GM18858 (cell line): ENCODE measurements around the gene SLC25A21.

ENCODE experiments used
- ATAC-seq: cut with Tn5 transposase; IDR thresholded peaks from one replicate; pipeline ENCODE4 v1.9.1; 2021; ENCODE audit not compliant: unreplicated experiment

SLC25A21 gene

DNA sequence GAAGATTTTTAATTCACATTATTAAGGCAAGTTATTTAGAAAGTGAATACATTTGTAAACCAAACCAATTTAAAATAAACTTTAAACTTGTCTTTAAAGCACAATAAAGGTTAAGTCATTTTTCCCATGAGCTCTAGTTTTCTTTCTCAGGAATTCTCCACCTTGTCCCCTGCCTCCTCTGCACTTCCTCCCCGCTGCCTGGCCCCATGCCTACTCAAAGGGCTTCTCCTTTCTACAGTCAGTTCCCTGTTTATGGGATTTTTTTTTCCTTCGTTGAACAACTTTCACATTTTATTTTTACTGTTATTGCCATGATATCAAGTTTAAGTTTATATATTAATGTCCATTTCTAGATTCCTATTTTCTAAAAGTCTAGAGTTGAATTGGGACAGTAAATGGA, 223.0 kb downstream of the SLC25A21 start:
- ATAC-seq, result no peak

DNA sequence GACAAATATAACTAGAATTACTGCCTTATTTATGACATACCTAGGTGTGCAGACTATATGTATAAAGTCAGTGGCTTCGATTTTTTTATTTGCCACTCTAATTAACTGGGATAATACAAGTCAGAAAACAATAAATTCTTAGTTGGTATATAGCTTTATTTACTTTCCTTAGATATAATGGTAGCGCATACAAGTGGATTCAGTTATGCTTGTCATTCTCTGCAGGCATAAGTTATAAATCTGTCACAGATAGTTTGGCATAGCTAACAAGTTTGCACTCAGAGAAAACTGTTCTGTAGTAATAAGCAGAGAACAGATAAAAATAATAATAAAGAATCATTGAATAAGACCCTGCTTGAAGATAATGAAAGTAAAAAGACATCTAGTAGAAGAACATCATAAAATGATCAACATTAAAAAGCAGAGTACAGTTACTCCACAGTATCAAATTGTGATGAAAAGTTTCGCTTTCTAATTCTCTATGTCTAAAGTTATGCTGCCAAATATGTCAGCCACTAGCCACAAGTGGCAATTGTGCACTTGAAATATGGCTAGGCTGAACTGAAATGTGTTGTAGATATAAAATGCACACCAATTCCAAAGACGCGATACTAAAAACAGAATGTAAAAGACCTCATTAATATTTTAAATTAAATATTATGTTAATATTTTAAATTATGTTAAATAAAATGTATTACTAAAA, 224.1 kb downstream of the SLC25A21 start:
- no peak for ATAC-seq

DNA sequence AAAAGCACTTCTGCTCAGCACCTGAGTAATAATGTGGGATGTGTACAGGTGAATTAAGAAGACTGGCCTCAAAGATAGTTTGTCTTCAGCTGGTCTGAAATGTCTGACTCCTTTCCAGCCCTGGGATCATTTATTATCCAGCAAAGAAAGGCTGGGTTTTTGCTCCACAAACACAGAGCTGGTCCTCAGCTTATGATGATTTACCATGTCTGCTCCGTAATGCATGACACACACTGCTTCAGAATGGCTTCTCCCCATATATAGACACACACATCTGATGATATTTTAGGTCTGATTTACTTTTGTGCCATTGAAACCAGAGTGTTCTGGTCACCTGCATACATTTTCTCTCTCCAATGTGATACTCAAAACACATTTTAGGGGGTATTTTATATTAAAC, 225.0 kb downstream of the SLC25A21 start:
- no peak for ATAC-seq

DNA sequence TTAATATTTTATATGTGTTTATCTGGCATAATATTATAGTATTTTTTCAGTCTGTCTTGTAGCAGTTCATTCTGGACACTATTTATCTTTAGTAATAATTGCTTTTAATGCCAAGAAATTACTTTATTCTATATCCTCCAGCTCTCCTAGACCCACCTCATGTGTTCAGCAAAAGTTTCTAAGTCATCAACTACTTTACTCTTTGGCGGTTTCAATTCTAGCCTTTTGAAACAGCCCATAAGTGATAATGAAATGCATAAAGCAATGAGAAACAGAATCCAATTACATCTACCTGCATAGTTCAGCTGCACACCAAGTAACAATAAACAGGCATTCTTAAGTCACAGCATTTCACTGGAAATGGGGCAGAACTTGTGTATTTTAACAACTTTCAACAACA, 225.5 kb downstream of the SLC25A21 start:
- no peak for ATAC-seq

DNA sequence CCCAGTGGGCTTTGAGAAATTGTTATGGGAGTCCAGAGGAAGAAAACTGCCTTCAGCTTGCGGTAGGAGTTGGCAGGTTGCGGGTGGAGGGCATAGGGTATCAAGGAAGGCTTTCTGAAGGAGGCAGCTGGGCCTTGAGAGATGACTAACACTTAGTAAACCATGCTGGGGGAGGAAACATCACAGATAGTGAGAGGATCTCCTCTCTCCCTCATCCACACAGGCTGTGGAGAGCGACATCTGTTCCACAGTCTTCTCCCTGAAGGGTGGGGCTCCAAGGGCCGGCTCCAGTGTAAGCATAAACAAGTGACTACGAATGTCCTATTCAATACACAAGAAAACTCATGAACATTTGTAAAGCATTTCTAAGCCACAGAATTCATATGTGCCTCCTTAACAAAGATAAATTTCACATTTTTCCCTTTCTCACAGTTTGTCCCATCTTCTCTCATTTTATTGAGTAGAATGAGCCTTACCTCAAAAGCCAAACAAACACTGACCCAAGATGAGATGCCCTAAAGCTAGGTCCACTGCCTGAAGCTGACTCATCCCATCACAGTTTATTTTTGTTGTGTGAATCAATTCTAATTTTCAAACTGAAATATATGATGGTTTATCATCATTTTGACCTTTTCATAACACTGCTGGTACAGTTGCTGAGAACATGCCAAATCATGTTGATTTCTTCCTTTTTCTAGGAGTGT, 227.9 kb downstream of the SLC25A21 start:
- ATAC-seq, result no peak

DNA sequence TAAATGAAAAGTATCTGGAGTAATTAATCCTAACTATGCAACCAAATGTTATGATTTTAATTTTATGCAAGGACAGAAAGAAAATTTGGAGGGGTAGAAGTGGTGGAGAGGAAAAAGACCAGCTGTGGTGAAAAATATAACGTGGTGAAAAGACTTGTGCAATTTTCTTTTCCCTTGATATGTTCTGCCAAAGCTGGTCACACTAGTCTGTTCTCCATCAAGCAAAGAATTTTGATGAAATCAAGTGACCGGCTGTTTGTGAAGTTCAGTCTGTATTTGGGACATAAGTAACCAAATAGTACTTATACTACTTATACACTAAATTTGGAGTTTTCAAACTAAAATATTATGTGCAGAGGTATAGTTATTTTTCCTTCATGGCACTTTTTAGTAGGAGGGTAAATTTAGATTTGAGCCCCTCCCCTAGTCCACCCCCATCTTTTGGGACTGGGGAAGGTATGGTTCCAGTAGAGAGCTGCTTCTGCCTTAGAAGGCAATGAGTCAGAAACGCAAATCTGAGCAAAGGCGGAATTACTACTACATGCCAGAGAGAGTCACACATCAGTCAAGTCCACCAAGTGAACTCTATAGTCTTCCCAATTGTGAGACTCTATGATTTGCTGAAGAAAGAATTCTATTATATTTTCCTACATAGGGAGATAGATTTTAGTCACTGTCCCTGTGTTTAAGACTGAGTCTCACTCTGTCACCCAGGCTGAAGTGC, 229.7 kb downstream of the SLC25A21 start:
- ATAC-seq, result no peak

DNA sequence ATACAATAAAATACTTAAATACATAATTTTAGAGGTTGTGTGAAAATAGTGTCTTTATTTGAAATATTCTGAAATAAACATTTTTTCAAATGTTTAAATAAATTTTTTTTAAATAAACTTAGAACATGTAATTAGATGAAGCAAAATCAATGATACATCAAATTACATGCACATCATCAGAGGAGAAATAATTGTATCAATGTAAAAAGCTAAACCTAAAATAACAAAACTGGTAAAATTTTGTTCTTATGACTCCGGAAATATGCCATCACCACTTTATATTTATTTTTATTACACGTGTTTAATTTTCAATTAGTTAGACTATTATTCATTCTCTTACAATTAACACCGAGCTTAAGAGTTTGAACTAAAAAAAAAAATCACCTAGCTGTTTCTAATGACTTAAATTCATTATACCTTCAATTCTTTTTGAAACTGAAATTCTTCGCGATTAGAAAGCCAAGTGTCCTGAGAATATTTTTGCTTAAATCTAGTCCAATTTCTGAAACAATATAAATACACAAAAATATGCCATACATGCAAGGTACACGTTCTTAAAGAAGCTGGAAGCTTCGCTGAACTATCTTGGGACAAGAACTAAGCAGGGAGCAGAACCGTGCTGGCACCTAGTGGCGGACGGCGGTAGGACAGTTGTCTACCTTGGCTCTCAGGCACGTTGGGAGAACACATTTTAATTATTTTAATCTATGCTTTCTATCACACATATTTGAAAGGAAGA, 230.5 kb downstream of the SLC25A21 start:
- peak; percentile 95 for ATAC-seq

DNA sequence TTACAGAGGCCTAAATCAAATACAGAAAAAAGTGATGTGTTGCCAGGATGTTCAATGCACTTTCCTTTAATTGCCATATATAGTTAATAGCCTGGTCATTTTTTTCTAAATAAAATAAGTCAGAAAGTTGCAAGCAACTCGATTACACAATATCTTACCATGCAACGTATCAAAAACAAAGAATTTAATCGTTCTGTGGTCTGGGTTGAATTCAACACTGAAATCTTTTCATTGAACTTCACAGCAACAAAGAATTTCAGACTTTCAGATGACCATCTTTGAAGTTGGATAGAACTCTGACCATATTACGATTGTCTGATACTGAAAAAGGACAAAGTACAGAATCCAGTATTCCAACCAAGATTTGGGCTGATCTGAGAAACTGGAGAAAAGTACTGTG, 231.9 kb downstream of the SLC25A21 start:
- no peak for ATAC-seq

DNA sequence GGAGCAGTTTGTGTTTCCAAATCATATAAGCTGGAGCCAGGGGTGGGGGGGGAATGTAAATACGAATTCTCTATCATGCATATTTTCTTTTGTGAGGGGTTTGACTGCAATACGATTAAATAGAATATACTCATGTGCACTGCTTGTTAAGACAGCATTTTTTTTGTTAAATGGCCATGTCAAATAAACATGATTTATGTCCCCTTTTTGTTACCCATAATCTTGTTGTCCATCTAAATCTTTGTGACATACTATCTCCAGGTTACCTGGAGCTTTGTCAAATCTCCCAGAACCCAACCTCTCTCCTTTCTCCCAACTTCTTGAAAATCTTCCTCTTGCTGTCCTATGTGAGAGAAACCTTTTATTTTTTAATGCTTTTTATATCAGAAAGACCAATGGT, 233.1 kb downstream of the SLC25A21 start:
- ATAC-seq, result no peak

DNA sequence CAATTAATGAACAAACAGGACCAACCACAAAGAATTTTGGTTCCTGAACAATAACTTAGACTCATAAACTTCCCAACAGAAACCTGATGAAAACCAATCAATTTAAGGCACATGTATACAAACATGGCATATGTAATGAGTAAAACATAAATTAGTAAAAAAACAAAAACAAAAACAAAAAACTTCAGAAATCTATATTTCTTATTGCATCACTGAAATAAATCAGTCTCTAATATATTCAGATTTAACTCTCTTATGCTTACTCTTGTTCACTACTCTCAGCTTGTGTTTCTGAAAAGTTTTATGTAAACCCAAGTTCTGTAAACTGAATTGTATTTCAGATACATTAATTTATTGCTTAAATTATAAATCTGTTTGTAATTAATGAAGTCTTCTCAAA, 233.7 kb downstream of the SLC25A21 start:
- no peak for ATAC-seq

DNA sequence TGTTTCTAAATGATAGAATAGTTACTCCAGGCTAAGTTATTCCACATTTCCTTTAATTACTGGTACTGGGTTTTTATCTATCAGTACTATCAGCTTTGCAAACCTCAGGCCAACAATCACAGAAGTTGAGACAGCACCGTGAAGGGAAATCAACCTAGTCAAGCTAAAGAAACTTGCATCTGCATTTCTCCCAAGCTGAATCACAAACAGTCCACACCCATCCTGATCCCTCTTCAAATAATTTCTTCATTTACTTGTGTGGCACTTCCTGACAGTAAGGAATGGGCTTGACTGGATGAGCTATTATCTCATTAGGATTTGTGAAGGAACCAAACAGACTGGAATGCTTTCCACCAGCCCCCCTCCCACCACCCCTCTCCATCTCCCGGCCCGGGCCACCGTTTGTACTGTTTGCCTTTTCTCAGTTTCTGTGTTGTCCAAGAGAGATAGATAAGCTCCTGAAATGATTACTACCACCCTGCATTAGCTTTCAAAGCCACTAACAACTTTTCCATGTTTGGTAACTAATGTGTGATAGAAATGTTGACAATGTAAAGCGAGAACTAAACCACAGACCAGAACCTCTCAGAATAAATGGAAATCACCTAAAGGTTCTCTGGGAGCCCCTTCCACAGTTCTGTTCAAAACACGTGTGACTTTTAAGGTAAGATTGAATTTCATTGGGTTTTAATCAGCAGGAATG, 236.3 kb downstream of the SLC25A21 start:
- ATAC-seq, result no peak

DNA sequence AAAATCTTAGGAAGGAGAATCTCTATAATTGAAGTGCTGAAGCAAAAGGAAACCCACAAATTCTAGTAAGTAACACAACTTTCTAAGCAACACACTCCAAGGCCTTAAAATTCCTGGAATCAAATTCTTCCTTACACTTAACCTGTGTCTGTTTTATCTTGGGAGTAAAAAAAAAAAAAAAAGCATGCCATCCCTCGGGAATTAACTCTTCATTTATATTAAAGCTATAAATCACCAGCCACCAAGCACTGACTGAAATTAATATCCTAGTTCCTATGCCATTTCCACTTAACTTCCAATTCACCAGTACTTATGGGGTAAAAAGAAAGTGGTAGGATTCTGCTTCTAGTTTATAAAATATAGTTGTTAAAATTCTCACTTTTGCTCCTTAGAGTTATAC, 238.1 kb downstream of the SLC25A21 start:
- no peak for ATAC-seq

DNA sequence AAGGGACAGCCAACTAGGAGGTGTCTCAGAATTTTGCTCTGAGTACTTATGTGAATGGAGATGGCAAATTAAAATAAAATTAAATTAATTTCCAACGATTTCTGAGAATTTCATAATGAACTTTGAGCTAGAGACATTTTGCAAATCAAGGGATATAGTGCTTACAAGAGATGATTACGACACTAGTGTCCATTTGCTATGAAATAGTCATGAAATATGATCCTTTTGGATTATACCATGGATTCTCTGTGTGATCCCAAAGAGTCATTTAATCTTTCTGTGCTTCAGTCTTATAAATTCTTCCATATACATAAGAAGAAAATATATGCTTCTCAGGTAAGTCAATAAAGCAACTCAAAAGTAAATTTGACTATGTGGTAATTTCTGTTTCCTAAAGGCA, 240.6 kb downstream of the SLC25A21 start:
- ATAC-seq, result no peak

DNA sequence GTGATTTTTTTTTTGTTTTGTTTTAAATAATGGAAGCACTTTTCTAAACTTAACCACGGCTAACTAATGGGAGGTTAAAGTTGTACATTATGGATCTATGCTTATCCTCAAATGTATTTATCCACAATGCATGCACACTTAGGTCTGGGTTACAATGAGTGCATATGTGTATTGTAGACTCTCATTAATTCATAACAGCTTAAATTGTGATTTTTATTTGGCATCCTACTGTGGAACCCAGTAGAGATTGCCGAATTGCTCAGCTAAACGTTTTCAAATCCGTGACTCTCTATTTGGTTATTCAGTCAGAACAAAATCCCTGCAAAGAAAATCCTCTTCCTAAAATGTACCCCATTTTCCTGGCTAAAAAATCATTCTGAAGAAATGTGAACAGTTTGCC, 244.0 kb downstream of the SLC25A21 start:
- no peak for ATAC-seq

DNA sequence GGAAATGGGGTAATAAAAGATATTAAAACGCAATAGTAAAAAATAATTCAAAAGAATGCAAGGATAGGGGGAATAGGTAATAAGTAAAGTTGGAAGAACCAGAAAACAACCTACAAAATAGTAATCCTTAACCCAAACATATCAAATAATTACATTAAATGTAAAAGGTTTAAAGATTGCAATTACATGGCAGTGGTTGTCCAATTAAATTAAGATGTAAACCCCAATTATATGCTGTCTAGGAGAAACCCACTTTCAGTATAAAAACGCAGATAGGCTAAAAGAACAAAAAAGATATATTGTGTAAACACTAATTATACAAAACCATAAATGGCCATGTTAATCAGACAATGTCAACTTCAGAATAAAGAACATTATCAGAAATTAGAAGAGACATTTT, 247.3 kb downstream of the SLC25A21 start:
- ATAC-seq, result no peak

DNA sequence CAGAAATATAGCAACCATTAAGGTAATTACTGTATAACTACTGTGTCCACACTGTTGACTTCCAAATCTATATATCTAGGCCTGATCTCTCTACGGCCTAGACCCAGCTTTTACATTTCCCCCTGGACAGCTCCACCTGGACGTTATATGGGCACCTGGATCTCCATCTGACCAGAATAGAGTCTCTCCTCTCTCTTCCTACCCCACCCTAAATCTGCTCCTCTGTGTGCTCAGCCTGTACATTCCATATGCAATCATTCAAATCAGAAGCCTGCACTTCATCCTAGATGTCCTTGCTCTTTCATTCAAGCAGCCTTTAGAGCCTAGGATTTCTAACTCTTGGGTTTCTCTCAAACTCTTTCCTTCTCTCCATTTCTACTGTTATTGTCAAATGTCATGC, 255.7 kb downstream of the SLC25A21 start:
- no peak for ATAC-seq

DNA sequence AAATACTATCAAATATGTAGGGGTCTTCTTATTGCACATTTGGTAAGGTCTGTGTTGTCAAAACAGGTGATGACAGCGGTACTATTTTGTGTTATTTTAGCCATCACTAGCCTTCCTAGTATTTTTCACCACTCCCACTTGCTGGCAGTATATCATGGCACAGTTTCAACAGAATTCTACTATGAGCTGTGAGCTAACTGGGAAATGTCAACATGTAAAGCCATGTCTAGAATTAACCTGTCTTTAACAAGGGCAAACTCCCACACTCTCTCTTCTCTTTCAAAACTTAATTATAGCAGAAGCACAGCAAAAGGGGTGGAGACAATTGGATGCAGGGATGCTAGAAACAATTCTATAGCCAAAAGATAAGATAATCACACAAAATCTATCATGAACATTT, 257.3 kb downstream of the SLC25A21 start:
- ATAC-seq, result no peak

DNA sequence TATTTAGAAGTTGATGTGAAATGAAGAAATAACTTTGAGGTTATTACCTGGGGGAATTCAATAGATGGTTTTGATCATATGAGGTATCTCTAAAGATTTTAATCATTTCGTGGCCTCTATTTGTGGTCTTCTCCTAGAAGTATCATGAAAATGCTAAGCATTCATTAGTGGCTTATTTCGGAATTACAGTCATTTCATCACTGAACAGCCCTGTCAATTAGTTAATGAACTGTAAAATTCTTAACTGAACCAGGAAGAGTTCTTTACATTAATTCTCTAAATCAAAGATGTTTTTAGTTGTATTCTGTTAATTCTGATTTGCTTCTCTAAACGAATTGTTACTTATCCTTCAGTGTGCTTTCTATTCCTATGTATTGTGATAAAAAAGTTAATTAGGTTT, 261.8 kb downstream of the SLC25A21 start:
- no peak for ATAC-seq

DNA sequence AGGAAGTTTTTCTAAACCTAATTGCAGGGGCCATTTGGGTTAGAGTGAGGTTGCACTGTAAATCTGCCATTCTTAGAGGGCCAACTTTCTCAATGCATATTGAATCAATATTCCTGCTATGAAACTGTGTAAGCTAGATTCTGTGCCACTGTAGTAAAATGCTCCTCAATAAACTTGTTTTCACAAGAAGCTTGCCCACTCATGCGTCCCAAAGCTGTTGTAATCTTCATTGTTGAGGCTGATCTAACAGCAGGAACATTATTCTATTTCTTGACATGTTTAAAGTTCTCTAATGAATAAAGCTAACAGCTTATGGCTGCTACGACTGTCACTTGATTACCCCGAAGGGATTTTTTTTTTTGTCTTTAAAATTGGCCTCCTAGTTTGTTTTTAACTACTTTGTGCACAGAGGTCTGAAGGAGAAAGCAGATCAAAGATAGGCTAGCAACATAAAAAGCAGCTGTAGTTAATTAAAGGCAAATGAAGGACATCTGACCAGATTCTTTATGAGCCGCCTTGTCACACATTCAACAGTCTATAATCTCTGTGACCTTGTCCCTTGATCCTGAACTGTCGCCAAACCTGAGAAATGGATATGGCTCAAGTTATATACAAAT, 267.0 kb downstream of the SLC25A21 start:
- no peak for ATAC-seq

DNA sequence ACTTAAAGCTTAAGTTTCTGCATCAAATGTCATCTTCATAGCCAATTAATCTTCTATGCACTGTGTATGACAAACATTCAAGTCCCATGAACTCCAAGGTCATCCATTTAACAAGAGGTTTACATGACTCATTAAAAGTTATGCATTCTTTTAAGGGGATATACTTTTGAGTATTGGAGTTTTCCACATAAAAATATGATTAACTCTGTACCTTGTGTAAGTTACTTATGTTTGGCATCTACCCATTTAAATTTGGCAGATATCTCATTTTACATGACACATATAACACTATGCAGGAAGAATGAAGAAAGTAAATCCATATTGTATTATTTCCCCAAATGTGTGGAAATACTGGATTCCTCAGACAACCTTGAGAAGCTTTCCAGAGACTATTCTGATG, 270.5 kb downstream of the SLC25A21 start:
- no peak for ATAC-seq
